Fibroblast of upper back skin (primary cell): ENCODE results near the gene ST3GAL3.
A peak's percentile ranks its signal among the peaks of the same experiment; 100 is the strongest.

ENCODE experiments used
- DNase-seq: peaks from one replicate; pipeline ENCODE4 v3.0.0-alpha.2; 2013

The ST3GAL3 gene

DNA sequence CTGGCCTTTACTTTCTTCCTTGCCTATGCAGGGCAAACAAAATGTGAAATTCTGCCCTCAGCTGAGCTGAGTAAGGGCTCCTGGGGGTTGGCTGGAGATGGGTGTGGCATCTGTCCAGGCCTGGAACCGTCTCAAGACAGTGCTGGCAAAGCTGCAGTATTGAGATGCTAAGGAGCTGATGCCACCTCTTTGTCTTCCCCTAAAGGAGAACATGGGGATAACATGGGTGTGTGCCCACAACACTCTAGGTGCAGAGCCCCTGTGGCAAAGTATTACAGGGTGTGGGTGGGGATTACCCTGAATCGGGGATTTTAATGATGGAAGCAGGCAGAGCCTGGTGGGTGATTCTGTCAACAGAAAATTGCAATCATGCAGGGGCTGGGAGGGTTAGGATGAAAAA, 2.5 kb upstream of the ST3GAL3 start:
- no peak for DNase-seq

DNA sequence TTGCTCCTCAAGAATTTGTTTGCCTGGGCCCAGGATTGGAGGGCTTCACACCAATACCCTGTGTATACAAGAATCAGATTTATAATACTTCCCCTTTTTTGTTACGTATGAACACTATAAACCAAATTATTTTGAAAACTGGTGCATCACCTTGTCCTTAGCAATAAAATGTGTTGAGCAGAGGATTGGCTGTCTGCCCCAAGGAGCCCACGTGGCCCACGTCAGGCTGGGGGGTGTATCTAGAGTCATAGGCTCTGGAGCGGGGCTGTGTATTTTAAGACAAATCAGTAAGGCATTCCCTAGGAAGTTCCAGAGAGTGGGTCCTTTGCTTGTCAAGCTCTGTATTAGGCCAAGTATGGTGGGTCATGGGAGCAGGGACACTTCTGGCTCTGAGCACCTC, 2.0 kb upstream of the ST3GAL3 start:
- no peak for DNase-seq

DNA sequence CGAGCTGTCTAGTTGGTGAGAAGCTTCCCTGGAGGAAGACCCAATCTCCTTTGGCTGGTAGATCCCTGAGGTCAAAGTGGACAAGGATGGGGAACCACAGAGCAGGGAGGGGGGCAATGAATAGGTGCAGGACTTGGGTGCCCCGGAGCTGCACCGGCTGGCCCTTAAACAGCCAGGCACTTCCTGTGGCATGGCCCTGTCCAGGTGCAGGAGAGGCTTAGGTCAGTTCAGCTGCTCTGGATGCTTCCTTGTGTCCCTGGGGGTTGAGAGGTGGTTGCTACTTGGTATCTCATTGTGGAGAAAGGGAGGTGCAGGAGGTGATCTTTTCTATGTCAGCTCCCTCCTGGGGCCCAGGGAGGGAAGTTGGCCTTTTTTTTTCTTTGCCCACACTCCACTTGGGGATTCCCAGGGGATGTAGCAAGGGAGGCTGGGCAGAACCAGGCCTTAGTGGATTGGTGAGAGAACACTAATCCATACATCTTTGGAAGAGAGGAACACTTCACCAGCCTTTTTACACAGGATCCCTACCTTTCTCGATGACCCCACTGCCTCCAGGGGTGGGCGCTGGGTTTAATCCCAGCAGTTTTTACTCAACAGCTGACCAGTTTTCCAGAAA, 1.2 kb upstream of the ST3GAL3 start:
- DNase-seq, result no peak

DNA sequence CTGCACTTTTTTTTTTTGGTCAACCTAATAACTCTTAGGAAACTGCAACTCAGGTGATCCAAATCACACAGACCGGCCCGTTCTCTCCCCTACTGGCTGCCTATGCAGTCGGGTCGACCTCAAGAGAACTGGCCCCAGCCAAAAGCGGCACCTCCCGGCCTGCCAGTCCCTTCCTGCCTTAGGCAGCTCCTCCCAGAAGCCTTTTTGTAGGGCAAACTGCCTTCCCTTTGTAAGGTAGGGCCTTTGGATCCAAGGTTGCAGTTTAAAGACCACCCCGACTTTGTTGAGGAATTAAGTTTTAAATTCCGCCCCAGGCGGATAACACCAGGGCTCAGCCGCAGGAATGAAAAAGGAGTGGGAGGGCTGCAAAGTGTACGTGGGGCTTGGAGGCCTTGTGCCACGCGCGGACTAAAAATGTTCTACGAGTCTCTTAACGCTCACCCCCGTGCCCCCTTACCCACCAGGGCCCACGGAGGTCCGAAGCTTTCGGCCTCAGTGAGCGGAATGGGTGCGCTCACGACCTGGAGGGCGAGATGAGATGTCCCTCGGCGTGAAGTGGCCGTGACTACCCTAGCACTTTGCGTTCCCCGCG, 642 bp upstream of the ST3GAL3 start:
- DNase-seq, result no peak

GRCh38 chr1:43708002-43708410, 670 bp downstream of the ST3GAL3 start:
- peak; percentile 31 for DNase-seq

DNA sequence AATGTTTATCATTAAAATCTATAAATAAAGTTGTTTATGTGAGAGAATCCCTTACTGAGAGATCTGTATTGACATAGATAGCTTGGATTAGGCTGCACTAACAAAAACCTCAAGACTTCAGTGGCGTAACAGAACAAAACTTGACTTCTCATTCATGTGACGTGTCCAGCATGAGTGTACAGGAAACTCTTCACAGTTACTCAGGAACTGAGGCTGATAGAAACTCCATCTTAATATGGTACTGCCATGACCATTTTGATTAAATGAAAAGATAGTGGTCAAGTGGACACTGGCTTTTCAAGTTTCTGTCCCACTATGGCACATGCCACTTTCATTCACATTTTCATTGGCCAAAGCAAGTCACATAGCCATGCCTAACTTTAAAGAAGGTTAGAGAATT, 3.7 kb downstream of the ST3GAL3 start:
- DNase-seq, result peak; percentile 77

DNA sequence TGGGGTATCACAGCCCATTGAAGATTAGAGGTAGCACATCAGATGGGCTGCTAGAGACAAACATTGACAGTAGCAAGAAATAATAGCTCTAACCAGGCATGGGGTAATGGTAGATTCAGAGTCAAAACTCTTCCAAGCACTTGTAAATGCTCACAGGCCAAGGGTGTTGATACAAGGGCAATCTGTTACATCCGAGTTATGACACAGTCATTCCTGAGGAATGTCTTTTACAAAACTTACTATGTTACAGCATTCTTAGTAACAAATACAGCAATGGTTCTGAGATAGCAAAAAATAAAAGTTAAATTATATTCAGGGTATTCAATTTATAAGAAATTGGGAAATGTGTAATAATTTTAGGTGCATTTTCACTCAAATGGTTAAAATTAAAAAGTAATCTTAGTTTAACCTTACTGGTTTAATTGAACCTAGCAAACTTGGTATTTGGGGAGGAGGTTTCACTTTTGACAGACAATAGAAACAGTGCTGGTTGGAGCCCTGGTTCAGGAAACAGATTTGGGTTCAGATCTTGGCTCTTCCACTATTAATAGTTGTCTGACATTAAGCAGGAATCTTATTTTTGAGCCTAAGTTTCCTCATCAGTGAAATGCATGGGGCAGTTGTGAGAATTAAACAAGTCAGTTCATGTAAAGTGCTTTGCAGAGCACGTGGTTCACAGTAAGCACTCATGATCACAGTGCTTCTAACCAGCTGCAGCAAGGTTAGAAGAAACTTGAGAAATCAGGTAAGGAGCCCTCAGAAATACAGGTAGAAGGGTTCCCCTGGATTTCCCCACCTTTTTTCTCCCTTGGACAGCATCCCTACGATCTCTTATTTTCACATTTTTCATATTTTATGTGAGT, 4.4 kb downstream of the ST3GAL3 start:
- DNase-seq, result peak; percentile 78

DNA sequence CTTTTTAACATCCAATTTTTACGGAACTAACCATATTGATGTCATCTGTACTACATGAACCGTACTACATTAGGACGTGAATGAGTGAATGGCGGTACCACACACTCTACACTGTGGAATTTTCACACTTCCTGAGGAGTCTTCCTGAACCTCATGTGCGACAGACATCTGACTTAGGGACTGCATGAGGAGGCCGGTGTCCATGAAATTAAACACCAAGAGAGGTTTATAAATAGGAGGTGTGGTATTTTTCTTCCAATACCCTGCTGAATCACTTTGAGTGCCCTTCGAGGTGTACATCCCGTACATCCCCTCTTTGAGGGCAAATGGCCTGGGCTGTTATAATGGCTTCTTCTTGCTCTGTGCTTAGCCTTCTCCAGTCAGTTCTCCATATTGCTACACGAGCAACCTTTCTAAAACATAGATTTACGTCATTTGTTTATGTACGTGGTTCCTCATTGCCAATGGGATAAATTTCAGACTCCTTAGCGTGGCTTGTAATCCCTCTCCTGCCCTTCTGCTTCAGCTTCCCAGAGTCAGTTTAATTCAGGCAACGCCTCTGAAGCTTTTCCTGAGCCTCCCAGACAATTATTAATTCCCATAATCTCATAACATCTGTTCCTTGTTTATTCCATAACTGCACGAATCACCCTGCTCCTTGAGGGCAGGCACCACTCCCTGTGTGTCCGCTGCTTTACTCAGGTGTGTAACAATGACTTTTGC, 9.4 kb downstream of the ST3GAL3 start:
- DNase-seq, result no peak

- peak; percentile 64 for DNase-seq
These were observed 11.7 kb downstream of the ST3GAL3 start for GRCh38 chr1:43719063-43719462.

GRCh38 chr1:43719670-43720419, 12.5 kb downstream of the ST3GAL3 start:
- DNase-seq, result peak; percentile 37

DNA sequence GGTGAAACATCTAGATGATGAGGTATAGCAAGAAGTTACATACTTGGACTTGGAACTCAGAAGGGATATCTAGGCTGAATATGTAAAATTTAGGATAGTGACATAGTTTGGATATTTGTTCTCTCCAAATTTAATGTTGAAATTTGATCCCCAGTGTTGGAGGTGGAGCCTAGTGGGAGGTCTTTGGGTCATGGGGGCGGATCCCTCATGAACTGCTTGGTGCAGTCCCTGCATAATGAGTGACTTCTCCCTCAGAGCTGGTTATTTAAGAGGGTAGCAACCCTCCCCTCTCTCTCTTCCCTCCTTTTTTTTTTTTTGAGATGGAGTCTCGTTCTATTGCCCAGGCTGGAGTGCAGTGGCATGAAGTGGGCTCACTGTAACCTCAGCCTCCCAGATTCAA, 15.5 kb downstream of the ST3GAL3 start:
- no peak for DNase-seq

- DNase-seq, result no peak
These were observed 22.6 kb downstream of the ST3GAL3 start for GRCh38 chr1:43729816-43730463.

GRCh38 chr1:43731867-43732531, 24.7 kb downstream of the ST3GAL3 start:
- no peak for DNase-seq

GRCh38 chr1:43736819-43737218, 29.5 kb downstream of the ST3GAL3 start:
- no peak for DNase-seq

DNA sequence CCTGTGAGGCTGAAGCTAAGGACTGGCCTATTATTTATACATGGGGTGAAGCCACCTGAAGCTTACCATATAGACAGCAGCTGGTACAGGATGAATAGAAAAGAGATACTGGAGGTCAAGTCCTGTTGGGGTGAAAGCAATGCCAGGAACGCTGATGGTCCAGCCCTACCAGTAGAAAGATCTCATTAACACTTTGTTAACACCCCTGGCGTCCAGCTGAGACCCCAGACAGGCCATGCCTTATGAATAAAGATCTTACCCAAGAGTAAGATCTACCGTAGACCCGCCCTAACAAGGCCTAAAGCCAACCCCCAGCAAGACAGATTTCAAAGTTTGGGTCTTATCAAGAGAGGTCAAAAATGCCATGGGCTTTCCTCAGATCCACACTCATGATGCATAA, 34.7 kb downstream of the ST3GAL3 start:
- no peak for DNase-seq

DNA sequence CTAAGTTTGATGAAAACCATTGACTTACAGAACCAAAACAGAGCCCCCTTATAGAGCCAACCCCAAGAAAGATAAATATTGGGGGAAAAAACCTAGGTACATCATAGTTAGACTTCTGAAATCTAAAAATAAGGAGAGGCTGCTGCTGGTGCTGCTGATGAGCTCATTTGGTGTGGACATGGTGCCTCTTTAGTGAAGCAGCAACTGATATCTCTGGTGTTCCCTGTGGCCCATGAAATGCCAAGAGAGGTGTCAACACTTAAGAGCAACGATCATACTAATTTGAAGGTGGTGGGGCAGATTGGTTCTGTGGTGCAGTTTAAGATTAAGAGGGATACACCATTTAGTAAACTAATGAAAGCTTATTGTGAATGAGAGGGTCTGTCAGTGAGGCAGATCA, 35.9 kb downstream of the ST3GAL3 start:
- no peak for DNase-seq

GRCh38 chr1:43747736-43748135, 40.4 kb downstream of the ST3GAL3 start:
- no peak for DNase-seq

GRCh38 chr1:43750083-43750482, 42.7 kb downstream of the ST3GAL3 start:
- no peak for DNase-seq

DNA sequence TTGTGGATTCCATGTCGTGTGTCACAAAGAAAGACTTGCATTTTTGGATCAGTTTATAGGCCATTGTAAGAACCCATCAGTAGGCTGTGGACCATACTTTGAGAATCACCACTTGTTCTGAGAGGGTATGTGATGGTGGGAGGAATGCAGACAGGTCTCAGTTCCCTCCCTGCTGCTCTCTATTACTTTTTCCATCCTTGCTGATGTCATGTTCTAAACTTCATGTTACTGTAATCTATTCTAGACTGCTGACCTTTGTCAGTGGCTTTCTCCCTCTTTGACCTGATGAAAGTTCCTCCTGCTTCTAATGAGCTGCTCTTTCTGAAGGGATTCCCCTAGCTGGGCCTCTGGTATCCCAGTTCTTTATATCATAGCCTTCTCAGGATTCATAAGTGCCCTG, 46.1 kb downstream of the ST3GAL3 start:
- DNase-seq, result no peak

GRCh38 chr1:43754892-43755291, 47.6 kb downstream of the ST3GAL3 start:
- DNase-seq, result no peak

DNA sequence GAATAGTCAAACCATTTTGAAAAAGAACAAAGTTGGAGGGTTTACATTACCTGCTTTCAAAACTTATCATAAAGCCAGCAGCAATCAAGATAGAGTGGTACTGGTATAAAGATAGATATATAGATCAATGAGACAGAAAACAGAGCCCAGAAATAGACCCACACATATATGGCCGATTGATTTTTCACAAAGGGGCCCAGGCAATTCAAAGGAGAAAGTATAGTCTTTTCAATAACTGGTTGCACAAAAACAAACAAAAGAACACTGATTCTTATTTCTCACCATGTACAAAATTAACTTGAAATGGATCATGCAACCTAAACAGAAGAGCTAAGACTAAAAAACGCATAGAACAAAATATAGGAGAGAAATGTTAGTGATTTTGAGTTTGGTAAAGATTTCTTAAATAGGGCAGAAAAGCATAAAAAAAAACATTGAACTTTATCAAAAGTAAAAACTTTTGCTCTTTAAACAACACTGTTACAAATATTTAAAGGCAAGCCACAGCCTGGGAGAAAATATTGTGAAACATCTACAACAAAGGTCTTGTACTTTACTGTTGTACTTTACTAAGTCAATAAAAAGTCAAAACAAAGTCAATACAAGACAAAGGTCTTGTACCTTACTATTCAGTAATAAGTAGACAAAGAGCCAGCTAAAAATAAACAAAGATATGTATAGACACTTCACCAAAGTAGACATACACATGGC, 50.2 kb downstream of the ST3GAL3 start:
- no peak for DNase-seq
